ENCODE results near the gene FGD3.

FGD3 gene

DNA sequence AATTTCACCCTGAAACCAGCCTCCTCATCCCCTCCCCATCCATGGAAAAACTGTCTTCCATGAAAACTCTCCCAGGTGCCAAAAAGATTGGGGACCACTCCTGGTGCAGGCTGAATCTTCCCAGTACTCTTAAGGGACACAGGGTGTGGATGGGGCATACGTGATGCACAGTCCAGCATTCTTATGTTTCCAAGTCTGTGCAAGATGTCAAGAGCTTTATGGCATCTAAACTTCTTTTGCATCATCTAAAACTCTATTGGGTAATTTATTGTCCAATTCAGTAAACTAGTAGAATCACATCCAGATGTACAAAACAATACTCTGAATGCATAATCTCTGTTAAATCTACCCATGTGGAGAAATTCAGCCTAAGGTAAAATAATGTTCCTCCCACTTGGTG is 9.3 kb upstream of the FGD3 start:
- peak; percentile 20 for DNase-seq (ENCODE audit: low read depth)
- no peak for TF ChIP-seq CTCF (conservative IDR thresholded peaks at IDR 0.05; ENCODE audit: low read length)
- no peak overlapping the region for H3K4me3 ChIP-seq (ENCODE audit: low read length)

DNA sequence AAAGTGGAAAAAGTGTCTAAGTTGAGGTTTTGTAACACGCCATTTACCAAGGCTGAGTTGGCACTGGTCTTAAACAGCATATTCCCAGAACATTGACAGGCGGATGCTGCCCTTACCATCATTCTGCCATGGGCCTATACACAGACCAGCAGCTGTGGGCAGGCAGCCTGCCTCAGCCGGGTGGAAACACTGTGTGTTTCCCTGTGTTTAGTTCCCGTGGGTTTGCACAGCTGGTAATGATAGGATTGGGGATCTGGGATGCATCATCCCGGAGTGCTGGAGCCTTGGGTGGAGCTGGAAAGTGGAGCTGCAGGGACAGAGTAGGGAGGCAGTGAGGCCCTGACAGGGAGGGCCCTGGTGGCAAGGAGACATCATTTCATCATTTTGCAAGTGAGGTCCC is 5.5 kb upstream of the FGD3 start:
- no peak overlapping the region for H3K4me3 ChIP-seq (ENCODE audit: low read length)
- no peak for TF ChIP-seq CTCF (conservative IDR thresholded peaks at IDR 0.05; ENCODE audit: low read length)
- peak; percentile 15 for DNase-seq (ENCODE audit: low read depth)

- DNase-seq (ENCODE audit: low read depth), result no peak
Measured at GRCh38 chr9:92942688-92943616, 4.4 kb upstream of the FGD3 start.

GRCh38 chr9:92944921-92945320 is 2.4 kb upstream of the FGD3 start:
- no peak for DNase-seq (ENCODE audit: low read depth)
- TF ChIP-seq CTCF (conservative IDR thresholded peaks at IDR 0.05; ENCODE audit: low read length), result no peak
- no peak overlapping the region for H3K4me3 ChIP-seq (ENCODE audit: low read length)

More at GRCh38 chr9:92942688-92943616, 4.4 kb upstream of the FGD3 start:
- H3K4me3 ChIP-seq (ENCODE audit: low read length), result no peak overlapping the region
- no peak for TF ChIP-seq CTCF (conservative IDR thresholded peaks at IDR 0.05; ENCODE audit: low read length)

DNA sequence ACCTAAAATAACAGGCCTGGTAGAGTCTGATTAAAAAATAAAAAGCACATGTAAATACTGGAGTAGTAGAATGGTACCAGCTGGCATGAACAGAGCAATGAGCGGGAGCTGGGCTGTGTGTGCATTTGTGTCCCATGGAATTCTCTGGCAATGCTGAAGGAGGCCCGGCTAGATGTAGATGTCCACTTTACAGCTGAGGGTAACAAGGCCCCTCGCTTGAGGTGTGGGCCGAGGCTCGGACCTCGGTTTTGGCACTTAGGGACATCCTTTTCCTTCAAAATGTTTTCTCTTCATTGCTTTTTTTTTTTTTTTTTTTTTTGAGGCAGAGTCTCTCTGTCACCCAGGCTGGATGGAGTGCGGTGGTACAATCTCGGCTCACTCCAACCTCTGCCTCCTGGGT is 1.5 kb upstream of the FGD3 start:
- TF ChIP-seq CTCF (conservative IDR thresholded peaks at IDR 0.05; ENCODE audit: low read length), result no peak
- H3K4me3 ChIP-seq (ENCODE audit: low read length), result no peak overlapping the region
- DNase-seq (ENCODE audit: low read depth), result no peak

- no peak for DNase-seq (ENCODE audit: low read depth)
- TF ChIP-seq CTCF (conservative IDR thresholded peaks at IDR 0.05; ENCODE audit: low read length), result no peak
- H3K4me3 ChIP-seq (ENCODE audit: low read length), result no peak overlapping the region
Measured at GRCh38 chr9:92948038-92948534, 763 bp downstream of the FGD3 start.

DNA sequence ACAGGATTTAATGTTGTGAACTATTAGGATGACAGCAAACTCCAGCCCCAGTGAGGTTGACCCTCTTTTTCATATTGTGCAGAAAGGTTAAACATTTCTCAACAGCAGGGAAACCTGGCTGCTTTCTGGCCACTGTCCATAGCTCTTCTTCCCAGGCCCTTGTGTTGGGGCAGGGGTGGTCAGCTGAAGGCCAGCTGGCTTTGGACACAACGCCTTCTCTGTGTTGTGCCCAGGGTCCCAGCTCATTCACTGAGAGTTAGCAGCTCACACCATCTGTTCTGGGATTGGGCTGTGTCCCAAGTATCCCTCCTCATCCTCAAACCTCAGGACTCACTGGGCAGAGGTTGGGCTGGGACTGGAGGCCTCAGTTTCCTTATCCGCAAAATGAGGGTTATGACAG is 1.3 kb downstream of the FGD3 start:
- TF ChIP-seq CTCF (conservative IDR thresholded peaks at IDR 0.05; ENCODE audit: low read length), result no peak
- H3K4me3 ChIP-seq (ENCODE audit: low read length), result no peak overlapping the region
- DNase-seq (ENCODE audit: low read depth), result no peak
